Heart left ventricle (tissue), 16 donors: Measurements from ENCODE around the gene KRT7. TPM values are rescaled to one million over a fixed set of nuclear protein-coding genes. Genes with fewer than 3 reads are reported as not detected.
A peak's percentile ranks its signal among the peaks of the same experiment; 100 is the strongest.

Source experiments
- ATAC-seq, 4 donors: fragments of 200-7000 bp; cut with Tn5 transposase; one replicate each; pipeline ENCODE4 v1.9.1; 2020 to 2022; ENCODE audit warnings: moderate library complexity in 4 of 4, mild to moderate bottlenecking in 3 of 4, moderate number of reproducible peaks in 1 of 4
- DNase-seq, 5 donors: peaks; one replicate each; pipeline ENCODE4 v3.0.0-alpha.2; 2020
- H3K27ac ChIP-seq, 12 donors: fragments of 200-600 bp; sonication (generic) in 4 of 12; one replicate each; pipeline versions ENCODE4 v1.5.0 to v1.8.0; 2016 to 2022; ENCODE audit warnings: mild to moderate bottlenecking in 2 of 12
- H3K27me3 ChIP-seq, 9 donors: fragments of 200-600 bp; sonication (generic) in 2 of 9; one replicate each; pipeline versions ENCODE4 v1.5.1 to v1.8.0; 2016 to 2022; ENCODE audit warnings: mild to moderate bottlenecking in 3 of 9
- H3K36me3 ChIP-seq, 9 donors: fragments of 200-600 bp; sonication (generic) in 2 of 9; one replicate each; pipeline versions ENCODE4 v1.5.0 to v1.8.0; 2018 to 2022; ENCODE audit warnings: mild to moderate bottlenecking in 2 of 9
- H3K4me1 ChIP-seq, 12 donors: fragments of 200-600 bp; sonication (generic) in 4 of 12; one replicate each; pipeline versions ENCODE4 v1.5.0 to v1.8.0; 2016 to 2022; ENCODE audit warnings: mild to moderate bottlenecking in 3 of 12
- H3K4me3 ChIP-seq, 12 donors: fragments of 200-600 bp; sonication (generic) in 4 of 12; one replicate each; pipeline versions ENCODE4 v1.5.0 to v1.8.0; 2017 to 2022; ENCODE audit warnings: mild to moderate bottlenecking in 9 of 12, moderate library complexity in 4 of 12
- H3K9me3 ChIP-seq, 12 donors: fragments of 200-600 bp; sonication (generic) in 4 of 12; one replicate each; pipeline versions ENCODE4 v1.5.0 to v1.8.0; 2016 to 2022; ENCODE audit warnings: mild to moderate bottlenecking in 1 of 12
- CTCF ChIP-seq, 12 donors: fragments of 200-600 bp; sonication (generic) in 4 of 12; IDR thresholded peaks; one replicate each; pipeline versions ENCODE4 v1.5.0 to v1.8.0; 2018 to 2022; ENCODE audit warnings: antibody characterized with exemption in 12 of 12, mild to moderate bottlenecking in 5 of 12
- POLR2A ChIP-seq, 2 donors: fragments of 450-650 bp; IDR thresholded peaks; one replicate each; pipeline ENCODE4 v1.6.1; 2017; ENCODE audit warnings: antibody characterized with exemption in 2 of 2, mild to moderate bottlenecking in 2 of 2, moderate library complexity in 2 of 2
- WGBS, 4 donors: extraction: QIAGEN DNeasy Blood & Tissue Kit in 2 of 4; methylation state at CpG; one replicate each; pipeline versions ENCODE4 v1.1.5 to v1.1.7; 2013 to 2018; 5-methylcytosine and 5-hydroxymethylcytosine counted together
- intact Hi-C, 10 donors: fragments of 100-400 bp; cut with DNase I; formaldehyde crosslinking; loops; one replicate each; pipeline versions ENCODE4 v1.11.1 to v1.14.2; 2022
- polyA plus RNA-seq, 2 donors: library from polyadenylated mRNA; stranded (reverse); fragments of 200-250 nt; gene quantifications; one replicate each; pipeline ENCODE4 v1.2.3, GENCODE V29; 2013
- total RNA-seq, 9 donors: library from RNA; depleted of rRNA in 2 of 9; stranded (reverse); fragments of >200 nt in 2 of 9; fragmentation: NEBNext Ultra II Directional in 3 of 9; extraction: Animal tissue kit (Norgen Biotek cat#: 25700) in 3 of 9; gene quantifications; one replicate each; pipeline versions ENCODE4 v1.1.0 to v1.2.4, GENCODE V29; 2016 to 2023
- donor health status: ischemic (EF 13 %, LVEDD 7.1; RV severe dilation, severe dysfunction).
- donor health status: healthy with polysubstance abuse.
- donor health status: DM: no; HTN: yes; CAD: no.
- donor health status: DM: no; HTN: no; CAD: no.
- donor health status: ischemic (EF 25% LVEDD 6.9; RV normal size, moderate dysfunction).
- donor health status: ischemic (EF 25% LVEDD 5.7; RV mildly dilated, moderate dysfunction).
- donor health status: healthy.
- donor health status: DM: yes; HTN: yes; CAD: no.
- donor health status: ischemic (EF 35%, LVEDD 5.7; RV mildly dilated, moderate dysfunction).
- donor health status: nonischemic (EF 11% LVEDD 7.7; RV severe dilation, severe dysfunction).
- donor health status: DM: yes; HTN: yes; CAD: no.
- donor health status: PGD.
- donor health status: ischemic (EF 29% LVEDD 5.4; RV normal size, mild dysfunction).
- donor health status: nonischemic (EF 23%, LVEDD 6.1; RV moderate dilation, normal function).

KRT7 gene
- total and polyA plus RNA-seq, 11 donors = 0.20 to 56.7 (median 3.1) TPM; not detected in 3

- no peak for ATAC-seq
- Histone ChIP-seq H3K9me3 (no peaks in the 10 kb centered on the region), H3K4me3 (no peak overlapping the region), H3K27ac (no peak overlapping the region), H3K36me3 (no peaks in the 10 kb centered on the region), H3K27me3 (peaks cover 0 to 6% (median 0%) of the 10 kb centered on the region in 9 donors), H3K4me1 (peaks cover 6 to 44% (median 16%) of the 10 kb centered on the region in 12 donors)
- peak in 2 of 5 donors; percentile 13 to 36 for DNase-seq
- intact Hi-C loops = no loop called here
- TF ChIP-seq CTCF (IDR thresholded peaks at IDR 0.05) (no peak), POLR2A (IDR thresholded peaks at IDR 0.05) (no peak)
- 96 to 97% (median 96%) methylated on average over 8 to 9 of the region's 9 CpGs for WGBS, 4 donors
Observed at GRCh38 chr12:52206304-52207040, 26.6 kb upstream of the KRT7 start.

GRCh38 chr12:52207106-52207505 is 25.9 kb upstream of the KRT7 start:
- Histone ChIP-seq H3K4me1 (peaks cover 6 to 41% (median 16%) of the 10 kb centered on the region in 12 donors), H3K4me3 (no peak overlapping the region), H3K27ac (no peak overlapping the region), H3K9me3 (no peaks in the 10 kb centered on the region), H3K36me3 (no peaks in the 10 kb centered on the region), H3K27me3 (peaks cover 0 to 6% (median 0%) of the 10 kb centered on the region in 9 donors)
- no peak for ATAC-seq
- DNase-seq = peak in 2 of 5 donors; percentile 18 to 27
- WGBS, 4 donors = 95 to 96% (median 96%) methylated on average over 2 of the region's 2 CpGs
- intact Hi-C loops = no loop called here
- no peak for TF ChIP-seq POLR2A (IDR thresholded peaks at IDR 0.05)
- TF ChIP-seq CTCF (IDR thresholded peaks at IDR 0.05) = no peak

- Histone ChIP-seq H3K4me3 (no peak overlapping the region), H3K4me1 (peaks cover 6 to 33% (median 12%) of the 10 kb centered on the region in 12 donors), H3K27me3 (peaks cover 0 to 6% (median 0%) of the 10 kb centered on the region in 9 donors), H3K9me3 (no peaks in the 10 kb centered on the region), H3K27ac (peak overlapping the region in 1 of 12 donors; percentile 12), H3K36me3 (no peaks in the 10 kb centered on the region)
- intact Hi-C loops = no loop called here
- no peak for TF ChIP-seq CTCF (IDR thresholded peaks at IDR 0.05)
- no peak for TF ChIP-seq POLR2A (IDR thresholded peaks at IDR 0.05)
- peak; percentile 60 to 92 (median 84) for ATAC-seq
- DNase-seq = peak; percentile 76 to 85 (median 81)
- 3 to 17% (median 9%) methylated on average over 5 to 10 of the region's 10 CpGs for WGBS, 4 donors
Observed at GRCh38 chr12:52207895-52208294, 25.1 kb upstream of the KRT7 start.

- intact Hi-C loops = no loop called here
- Histone ChIP-seq H3K27ac (no peak overlapping the region), H3K27me3 (peaks cover 0 to 6% (median 0%) of the 10 kb centered on the region in 9 donors), H3K9me3 (no peaks in the 10 kb centered on the region), H3K4me3 (no peak overlapping the region), H3K4me1 (peaks cover 6 to 30% (median 12%) of the 10 kb centered on the region in 12 donors), H3K36me3 (no peaks in the 10 kb centered on the region)
- ATAC-seq = no peak
- no peak for TF ChIP-seq POLR2A (IDR thresholded peaks at IDR 0.05)
- no peak for TF ChIP-seq CTCF (IDR thresholded peaks at IDR 0.05)
- DNase-seq = peak in 2 of 5 donors; percentile 20 to 39
- WGBS, 4 donors = 63 to 76% (median 68%) methylated on average over 18 of the region's 18 CpGs
Observed at GRCh38 chr12:52208424-52209165, 24.4 kb upstream of the KRT7 start.
